Cerebellar nuclear complex (tissue), 1 donor: ENCODE data around the gene SHC4.
"Not testable (repeated sequence)": the region's sequence is repeated elsewhere in the genome, so short reads cannot be mapped to it uniquely, and the experiment has no call there.

Experiments
- DNase-seq, 2 experiments: peaks; one replicate each; lab custom pipeline; 2025; lab: John Stamatoyannopoulos, UW

The SHC4 gene

GRCh38 chr15:48883699-48884098 is 80.0 kb downstream of the SHC4 start:
- no peak for DNase-seq

GRCh38 chr15:48880070-48880634 is 83.6 kb downstream of the SHC4 start:
- DNase-seq: no peak

GRCh38 chr15:48877630-48878595 is 85.8 kb downstream of the SHC4 start, which contains the start of gene EID1:
Gene EID1 (plus strand): TSS chr15:48878134. CDS start chr15:48878177, 43 bp downstream.
- DNase-seq: peak in 1 of 2 experiments; percentile 45

- no peak for DNase-seq
Observed at GRCh38 chr15:48876057-48876456, 87.7 kb downstream of the SHC4 start.

- no peak for DNase-seq
Observed at GRCh38 chr15:48875241-48875960, 88.3 kb downstream of the SHC4 start.

- DNase-seq: no peak
Observed at GRCh38 chr15:48872632-48873031, 91.1 kb downstream of the SHC4 start.

GRCh38 chr15:48871542-48871941 is 92.2 kb downstream of the SHC4 start:
- no peak for DNase-seq

GRCh38 chr15:48869966-48870365 is 93.8 kb downstream of the SHC4 start:
- no peak for DNase-seq

- no peak for DNase-seq
Observed at GRCh38 chr15:48868536-48868935, 95.2 kb downstream of the SHC4 start.

GRCh38 chr15:48868023-48868422 is 95.7 kb downstream of the SHC4 start:
- no peak for DNase-seq

GRCh38 chr15:48866141-48866563 is 97.6 kb downstream of the SHC4 start:
- DNase-seq: no peak

- no peak for DNase-seq
Observed at GRCh38 chr15:48865370-48866079, 98.2 kb downstream of the SHC4 start.

GRCh38 chr15:48862705-48863104 is 101.0 kb downstream of the SHC4 start:
- DNase-seq: no peak

GRCh38 chr15:48861813-48862431 is 101.8 kb downstream of the SHC4 start:
- peak; percentile 4 to 24 for DNase-seq

- no peak for DNase-seq
Observed at GRCh38 chr15:48859426-48859825, 104.3 kb downstream of the SHC4 start.

GRCh38 chr15:48858401-48858800 is 105.3 kb downstream of the SHC4 start:
- DNase-seq: no peak

- DNase-seq: no peak
Observed at GRCh38 chr15:48856942-48857341, 106.8 kb downstream of the SHC4 start.

GRCh38 chr15:48855501-48856440 is 107.9 kb downstream of the SHC4 start:
- no peak for DNase-seq

- DNase-seq: not testable (repeated sequence)
Observed at GRCh38 chr15:48854434-48854833, 109.3 kb downstream of the SHC4 start.

- DNase-seq: no peak
Observed at GRCh38 chr15:48851956-48852355, 111.8 kb downstream of the SHC4 start.
